Tibial nerve (tissue), 4 donors: Measurements from ENCODE around the gene PSD4. TPM values are rescaled to one million over a fixed set of nuclear protein-coding genes. Genes with fewer than 3 reads are reported as not detected.

ENCODE experiments used
- DNase-seq, 2 donors: peaks; one replicate each; pipeline ENCODE4 v3.0.0-alpha.2; 2019; ENCODE audit warnings: low spot score in 2 of 2
- H3K27ac ChIP-seq, 4 donors: fragments of 200-600 bp; sonication (generic) in 3 of 4; one replicate each; pipeline ENCODE4 v1.5.1; 2017 to 2019; ENCODE audit warnings: mild to moderate bottlenecking in 1 of 4
- H3K27me3 ChIP-seq, 2 donors: fragments of 200-600 bp; sonication (generic) in 1 of 2; one replicate each; pipeline versions ENCODE4 v1.5.1 to v1.6.0; 2017 to 2019
- H3K36me3 ChIP-seq, 3 donors: fragments of 200-600 bp; sonication (generic); one replicate each; pipeline ENCODE4 v1.5.1; 2018 to 2019
- H3K4me1 ChIP-seq, 4 donors: fragments of 200-600 bp; sonication (generic) in 3 of 4; one replicate each; pipeline ENCODE4 v1.5.1; 2017 to 2019
- H3K4me3 ChIP-seq, 4 donors: fragments of 200-600 bp; sonication (generic) in 3 of 4; one replicate each; pipeline ENCODE4 v1.5.1; 2017 to 2019; ENCODE audit warnings: mild to moderate bottlenecking in 1 of 4, moderate library complexity in 1 of 4
- H3K9me3 ChIP-seq, 4 donors: fragments of 200-600 bp; sonication (generic) in 3 of 4; one replicate each; pipeline ENCODE4 v1.5.1; 2017 to 2019
- EP300 ChIP-seq, 2 donors: sonication (generic); formaldehyde crosslinking; IDR thresholded peaks; one replicate each; pipeline ENCODE4 v1.6.1; 2017; ENCODE audit warnings: antibody characterized with exemption in 2 of 2, mild to moderate bottlenecking in 1 of 2
- POLR2A ChIP-seq, 2 donors: fragments of 450-650 bp; IDR thresholded peaks; one replicate each; pipeline ENCODE4 v1.6.1; 2017; ENCODE audit warnings: antibody characterized with exemption in 2 of 2, mild to moderate bottlenecking in 2 of 2, moderate library complexity in 2 of 2
- WGBS, 2 donors: methylation state at CpG; one replicate each; pipeline ENCODE4 v1.1.5; 2018; 5-methylcytosine and 5-hydroxymethylcytosine counted together
- total RNA-seq, 4 donors: library from RNA; depleted of rRNA; stranded (reverse); fragments of >200 nt; gene quantifications; one replicate each; pipeline ENCODE4 v1.1.0, GENCODE V29; 2016
- TF ChIP-seq, protein P1 (sequence below), 5 experiments: fragments of 200-600 bp in 3 of 5; fragments of 450-650 bp in 2 of 5; sonication (generic) in 3 of 5; IDR thresholded peaks; one replicate each; pipeline ENCODE4 v1.5.1; 2016 to 2019; ENCODE audit warnings: antibody characterized with exemption in 5 of 5, mild to moderate bottlenecking in 3 of 5, moderate library complexity in 2 of 5

Gene PSD4
- total RNA-seq, 4 donors from 2014 or later, result 8.7 to 20.7 (median 11.3) TPM

- H3K36me3 ChIP-seq, result no peaks in the 10 kb centered on the region
- no peak for DNase-seq
- no peaks in the 10 kb centered on the region for H3K27me3 ChIP-seq
- 73 to 79% methylated on average over 6 of the region's 6 CpGs for WGBS, 2 donors
- H3K4me3 ChIP-seq, result no peak overlapping the region
- H3K27ac ChIP-seq, result peak overlapping the region in 3 of 4 donors; percentile 63 to 95 (median 86)
- TF ChIP-seq, protein P1, sequence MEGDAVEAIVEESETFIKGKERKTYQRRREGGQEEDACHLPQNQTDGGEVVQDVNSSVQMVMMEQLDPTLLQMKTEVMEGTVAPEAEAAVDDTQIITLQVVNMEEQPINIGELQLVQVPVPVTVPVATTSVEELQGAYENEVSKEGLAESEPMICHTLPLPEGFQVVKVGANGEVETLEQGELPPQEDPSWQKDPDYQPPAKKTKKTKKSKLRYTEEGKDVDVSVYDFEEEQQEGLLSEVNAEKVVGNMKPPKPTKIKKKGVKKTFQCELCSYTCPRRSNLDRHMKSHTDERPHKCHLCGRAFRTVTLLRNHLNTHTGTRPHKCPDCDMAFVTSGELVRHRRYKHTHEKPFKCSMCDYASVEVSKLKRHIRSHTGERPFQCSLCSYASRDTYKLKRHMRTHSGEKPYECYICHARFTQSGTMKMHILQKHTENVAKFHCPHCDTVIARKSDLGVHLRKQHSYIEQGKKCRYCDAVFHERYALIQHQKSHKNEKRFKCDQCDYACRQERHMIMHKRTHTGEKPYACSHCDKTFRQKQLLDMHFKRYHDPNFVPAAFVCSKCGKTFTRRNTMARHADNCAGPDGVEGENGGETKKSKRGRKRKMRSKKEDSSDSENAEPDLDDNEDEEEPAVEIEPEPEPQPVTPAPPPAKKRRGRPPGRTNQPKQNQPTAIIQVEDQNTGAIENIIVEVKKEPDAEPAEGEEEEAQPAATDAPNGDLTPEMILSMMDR (IDR thresholded peaks at IDR 0.05), result no peak
- no peak for TF ChIP-seq EP300 (IDR thresholded peaks at IDR 0.05)
- TF ChIP-seq POLR2A (IDR thresholded peaks at IDR 0.05), result no peak
- H3K4me1 ChIP-seq, result peaks cover 0 to 61% (median 36%) of the 10 kb centered on the region in 4 donors
- H3K9me3 ChIP-seq, result no peaks in the 10 kb centered on the region
Observed at GRCh38 chr2:113220970-113221708, 47.4 kb downstream of the PSD4 start.

DNA sequence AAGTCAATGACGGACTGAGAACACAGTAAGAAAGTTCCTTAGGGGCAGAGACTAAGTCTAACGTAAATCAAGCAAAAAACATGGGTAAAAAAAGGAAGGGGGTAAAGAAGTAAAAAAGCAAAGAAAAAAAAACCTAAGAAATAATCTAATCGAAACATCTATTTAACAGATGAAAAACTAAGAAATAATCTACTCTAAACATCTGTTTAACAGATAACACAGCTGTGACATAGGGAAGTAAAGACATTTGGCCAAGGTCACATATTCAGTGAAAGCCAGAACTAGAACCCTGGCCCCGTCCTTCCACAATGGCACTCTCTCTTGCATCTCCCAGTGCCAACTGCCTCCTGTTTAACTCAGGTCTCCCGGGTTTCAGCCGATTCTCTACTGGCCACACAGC, 48.1 kb downstream of the PSD4 start:
- H3K27me3 ChIP-seq, result no peaks in the 10 kb centered on the region
- no peak overlapping the region for H3K27ac ChIP-seq
- no peak for DNase-seq
- TF ChIP-seq POLR2A (IDR thresholded peaks at IDR 0.05) (no peak), EP300 (IDR thresholded peaks at IDR 0.05) (no peak)
- TF ChIP-seq, protein P1 (IDR thresholded peaks at IDR 0.05), result no peak
- H3K36me3 ChIP-seq, result no peaks in the 10 kb centered on the region
- no peak overlapping the region for H3K4me3 ChIP-seq
- WGBS, 2 donors, result 79 to 86% methylated on average over 6 of the region's 6 CpGs
- peaks cover 0 to 54% (median 30%) of the 10 kb centered on the region in 4 donors for H3K4me1 ChIP-seq
- no peaks in the 10 kb centered on the region for H3K9me3 ChIP-seq

- no peaks in the 10 kb centered on the region for H3K27me3 ChIP-seq
- TF ChIP-seq, protein P1 (IDR thresholded peaks at IDR 0.05), result no peak
- TF ChIP-seq EP300 (IDR thresholded peaks at IDR 0.05) (no peak), POLR2A (IDR thresholded peaks at IDR 0.05) (no peak)
- no peak overlapping the region for H3K27ac ChIP-seq
- H3K4me3 ChIP-seq, result no peak overlapping the region
- H3K36me3 ChIP-seq, result no peaks in the 10 kb centered on the region
- H3K9me3 ChIP-seq, result no peaks in the 10 kb centered on the region
- H3K4me1 ChIP-seq, result peaks cover 0 to 34% (median 11%) of the 10 kb centered on the region in 4 donors
- 94 to 96% methylated on average over 1 of the region's 1 CpG for WGBS, 2 donors
- no peak for DNase-seq
Observed at GRCh38 chr2:113223813-113224212, 50.0 kb downstream of the PSD4 start.

DNA sequence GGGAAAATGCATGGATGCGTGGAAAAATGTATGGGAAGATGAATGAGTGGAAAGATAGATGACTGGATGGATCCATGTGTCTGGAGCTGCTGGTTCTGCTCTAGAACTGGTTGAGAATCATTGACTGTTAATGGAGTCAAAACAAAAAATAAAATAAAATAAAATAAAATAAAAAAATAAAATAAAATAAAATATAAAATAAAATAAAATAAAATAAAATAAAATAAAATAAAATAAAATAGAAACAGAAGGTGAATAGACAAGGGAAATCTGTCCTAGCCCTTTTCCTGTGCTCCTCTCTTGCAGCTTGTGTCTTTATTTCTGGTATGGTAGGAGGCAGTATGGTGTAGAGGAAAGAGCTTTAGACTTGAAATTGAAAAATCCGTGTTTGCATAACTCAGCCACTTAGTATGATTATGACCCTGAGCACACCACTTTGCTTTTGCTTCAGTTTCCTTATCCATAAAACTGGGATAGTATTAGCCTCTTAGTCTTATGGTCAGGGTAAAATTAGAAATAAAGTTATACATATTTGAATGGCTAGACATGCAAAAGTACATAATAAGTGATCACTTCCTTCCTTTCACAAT, 51.0 kb downstream of the PSD4 start:
- Histone ChIP-seq H3K4me1 (peaks cover 0 to 25% (median 3%) of the 10 kb centered on the region in 4 donors), H3K27me3 (no peaks in the 10 kb centered on the region), H3K27ac (peak overlapping the region in 1 of 4 donors; percentile 55), H3K36me3 (no peaks in the 10 kb centered on the region), H3K4me3 (no peak overlapping the region), H3K9me3 (no peaks in the 10 kb centered on the region)
- DNase-seq, result no peak
- TF ChIP-seq POLR2A (IDR thresholded peaks at IDR 0.05) (no peak), EP300 (IDR thresholded peaks at IDR 0.05) (no peak)
- TF ChIP-seq, protein P1 (IDR thresholded peaks at IDR 0.05), result no peak
- 68 to 80% methylated on average over 2 of the region's 2 CpGs for WGBS, 2 donors
